GM19455 (cell line): Measurements from ENCODE around the gene SIRPB2.

Source experiments
- ATAC-seq: cut with Tn5 transposase; IDR thresholded peaks from one replicate; pipeline ENCODE4 v1.9.1; 2021; ENCODE audit not compliant: unreplicated experiment

SIRPB2 gene

GRCh38 chr20:1443085-1443484 lies 48.1 kb downstream of the SIRPB2 start:
- ATAC-seq = no peak

DNA sequence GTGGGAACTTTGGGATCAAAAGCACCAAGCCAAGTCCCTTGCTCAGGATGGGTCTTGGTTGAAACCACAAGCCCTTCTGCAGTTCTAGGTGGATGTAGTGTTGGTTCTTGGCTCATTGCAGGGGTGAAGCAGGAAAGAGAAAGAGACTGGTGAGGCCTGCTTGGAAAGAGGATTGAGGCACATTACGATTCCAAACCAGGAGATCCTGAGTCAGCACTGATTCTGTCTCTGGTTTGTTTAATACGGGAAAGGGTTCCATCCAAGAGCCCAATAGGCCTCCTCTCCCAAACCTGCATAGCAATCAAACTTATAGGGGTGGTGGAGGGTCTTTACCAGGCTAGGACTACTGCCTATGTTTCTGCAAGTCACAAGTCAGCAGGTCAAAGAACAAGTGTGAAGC lies 48.9 kb downstream of the SIRPB2 start:
- no peak for ATAC-seq

DNA sequence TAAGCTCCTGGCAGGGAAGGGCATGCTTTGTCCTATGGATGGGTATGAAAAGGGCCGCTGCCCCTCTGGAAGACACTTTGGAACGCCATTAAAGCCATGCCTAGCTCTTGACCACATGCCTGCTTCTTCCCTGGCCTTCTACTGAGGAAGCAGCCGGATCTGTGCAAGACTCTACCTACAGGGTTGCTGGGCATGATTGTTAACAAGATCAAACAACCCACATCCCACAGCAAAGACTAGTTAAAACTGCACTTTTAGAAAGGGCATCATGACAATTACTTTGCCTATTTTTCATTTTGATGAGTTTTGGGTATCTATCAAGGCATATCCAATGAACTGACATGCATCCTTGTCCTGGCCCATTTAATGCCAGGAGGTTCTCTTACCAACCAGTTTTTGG lies 50.1 kb downstream of the SIRPB2 start:
- no peak for ATAC-seq

DNA sequence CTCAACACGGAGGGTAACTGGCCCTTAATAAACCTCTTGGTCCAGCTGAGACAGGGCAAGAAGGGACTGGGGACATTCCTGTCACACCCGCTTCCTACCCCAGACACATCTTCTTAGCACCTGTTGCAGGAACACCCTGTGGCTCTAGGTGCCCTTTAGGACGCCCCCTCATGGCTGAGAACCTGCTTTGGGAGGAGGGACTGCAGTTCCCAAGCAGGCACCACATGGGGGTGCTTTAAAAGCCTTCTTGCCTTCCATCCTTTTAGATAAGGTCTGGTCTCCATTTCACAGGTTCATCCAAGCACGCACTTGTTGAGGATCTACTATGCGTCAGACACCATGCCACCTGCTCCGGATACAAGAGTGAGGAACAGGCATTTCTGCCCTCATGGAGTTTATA lies 51.2 kb downstream of the SIRPB2 start:
- ATAC-seq = no peak

GRCh38 chr20:1438361-1438760 lies 52.9 kb downstream of the SIRPB2 start:
- ATAC-seq = no peak

GRCh38 chr20:1437235-1437904 lies 53.9 kb downstream of the SIRPB2 start:
- peak; percentile 50 for ATAC-seq

GRCh38 chr20:1436263-1436662 lies 55.0 kb downstream of the SIRPB2 start:
- no peak for ATAC-seq

- no peak for ATAC-seq
Measured at GRCh38 chr20:1435337-1435699, 55.9 kb downstream of the SIRPB2 start.

- peak; percentile 85 for ATAC-seq
Measured at GRCh38 chr20:1434571-1435336, 56.5 kb downstream of the SIRPB2 start.

- ATAC-seq = no peak
Measured at GRCh38 chr20:1431158-1431557, 60.1 kb downstream of the SIRPB2 start.

DNA sequence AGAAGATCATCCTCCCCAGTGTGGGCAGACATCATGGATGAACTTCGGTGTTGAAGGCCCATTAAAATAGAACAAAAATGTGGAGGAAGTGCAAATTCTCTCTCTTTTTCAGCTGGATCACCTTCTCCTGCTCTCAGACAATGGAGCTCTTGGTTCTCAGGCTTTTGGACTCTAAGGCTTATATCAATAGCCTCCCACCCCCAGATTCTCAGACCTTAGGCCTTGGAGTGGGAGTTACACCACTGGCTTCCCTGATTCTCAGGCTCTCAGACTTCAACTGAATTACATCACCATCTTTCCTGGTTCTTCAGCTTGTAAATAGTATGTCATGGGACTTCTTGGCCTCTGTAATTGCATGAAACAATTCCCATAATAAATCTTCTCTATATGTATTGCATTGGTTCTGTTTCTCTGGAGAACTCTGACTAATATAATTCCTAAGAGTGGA lies 61.2 kb downstream of the SIRPB2 start:
- no peak for ATAC-seq

GRCh38 chr20:1429143-1429728 lies 62.0 kb downstream of the SIRPB2 start:
- no peak for ATAC-seq

- no peak for ATAC-seq
Measured at GRCh38 chr20:1427457-1428054, 63.7 kb downstream of the SIRPB2 start.

DNA sequence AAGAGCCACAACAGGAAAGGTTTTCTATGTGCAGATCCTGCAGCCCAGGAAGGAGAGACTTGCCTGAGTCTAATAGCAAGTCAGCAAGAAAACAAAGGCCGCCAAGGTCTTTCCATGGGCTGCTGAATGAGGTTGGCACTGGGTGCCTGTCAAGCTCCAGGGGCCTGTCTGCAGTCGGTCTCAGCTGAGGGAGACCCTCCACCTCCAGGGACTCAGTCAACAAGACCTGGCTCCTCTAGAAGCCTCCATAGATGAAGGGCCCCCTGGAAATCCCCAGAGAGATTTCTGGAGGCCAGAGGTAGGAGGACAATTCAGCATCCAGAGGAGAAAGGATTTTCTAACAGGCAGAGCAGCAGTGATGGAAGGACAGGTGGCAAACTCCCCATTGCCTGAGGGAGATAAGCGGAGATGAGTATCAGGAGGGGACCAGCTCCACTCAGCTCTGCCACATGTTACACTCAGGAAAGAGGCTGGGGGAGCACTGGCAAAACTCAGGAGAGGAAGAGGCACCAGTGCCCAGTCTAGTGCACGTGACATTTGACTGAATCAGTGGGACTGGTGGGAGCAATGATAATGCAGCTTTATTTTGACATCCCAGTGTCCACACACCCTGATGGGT lies 64.9 kb downstream of the SIRPB2 start:
- ATAC-seq = no peak
